ENCODE data around the gene SHC3. TPM values are rescaled to one million over a fixed set of nuclear protein-coding genes. Genes with fewer than 3 reads are reported as not detected.

SHC3 gene
- total and polyA plus RNA-seq, 2 experiments from 2014 or later, result 1.3 to 2.9 TPM

- TF ChIP-seq ZNF462 (CRISPR knock-in tag; IDR thresholded peaks at IDR 0.05), result no peak
- no peak for TF ChIP-seq EZH2phosphoT487 (IDR thresholded peaks at IDR 0.05; ENCODE audit: unreplicated experiment)
- TF ChIP-seq REST (IDR thresholded peaks at IDR 0.05; ENCODE audit: unreplicated experiment), result no peak
- no peak for TF ChIP-seq JUNB (IDR thresholded peaks at IDR 0.05; ENCODE audit: unreplicated experiment)
These were observed 61.8 kb downstream of the SHC3 start (continued) for GRCh38 chr9:89116805-89117192.

GRCh38 chr9:89116064-89116804 lies 62.4 kb downstream of the SHC3 start:
- H3K9me2 ChIP-seq (ENCODE audit: insufficient read depth), result 0 out of 2 replicates have a peak, but pooled peaks cover 7% of the 10 kb centered on the region
- no peaks in the 10 kb centered on the region for H3K36me3 Mint-ChIP-seq (ENCODE audit: low read depth)
- no peak overlapping the region for H3K4me3 Mint-ChIP-seq
- H4K20me1 ChIP-seq (replicated peaks; ENCODE audit: insufficient read depth), result no peaks in the 10 kb centered on the region
- no peaks in the 10 kb centered on the region for H3K9me3 Mint-ChIP-seq
- peaks cover 11% of the 10 kb centered on the region for H3K4me1 Mint-ChIP-seq
- H3K79me2 ChIP-seq (replicated peaks; ENCODE audit: insufficient read depth), result no peaks in the 10 kb centered on the region; the same call in 1 of the 2 replicates
- H3K4me3 ChIP-seq, result no peak overlapping the region
- H2AFZ ChIP-seq, result no peak overlapping the region
- H3K4me2 ChIP-seq, result no peak overlapping the region
- no peaks in the 10 kb centered on the region for H3K27me3 Mint-ChIP-seq (ENCODE audit: insufficient read depth, low read depth, poor library complexity)
- ATAC-seq (no peak), DNase-seq (ENCODE audit: low spot score) (no peak)
- no peaks in the 10 kb centered on the region for H3F3A ChIP-seq (replicated peaks; ENCODE audit: low read depth)
- H3K27ac Mint-ChIP-seq, result no peak overlapping the region
- no peaks in the 10 kb centered on the region for H3K36me3 ChIP-seq (ENCODE audit: insufficient read depth)
- H3K4me1 ChIP-seq (ENCODE audit: insufficient read depth), result no peaks in the 10 kb centered on the region
- H3K27ac ChIP-seq (ENCODE audit: low read depth), result no peak overlapping the region
- H3K27me3 ChIP-seq (ENCODE audit: insufficient read depth), result no peaks in the 10 kb centered on the region
- TF ChIP-seq CREB1 (CRISPR knock-in tag; IDR thresholded peaks at IDR 0.05; ENCODE audit: low read depth), result no peak
- TF ChIP-seq EZH2phosphoT487 (IDR thresholded peaks at IDR 0.05; ENCODE audit: unreplicated experiment), result no peak
- no peak for TF ChIP-seq REST (IDR thresholded peaks at IDR 0.05; ENCODE audit: unreplicated experiment)
- TF ChIP-seq NANOG (IDR thresholded peaks at IDR 0.05; ENCODE audit: borderline replicate concordance), result no peak
- TF ChIP-seq ZNF331 (CRISPR knock-in tag; IDR thresholded peaks at IDR 0.05; ENCODE audit: low read depth), result no peak
- no peak for TF ChIP-seq STAT1 (IDR thresholded peaks at IDR 0.05; ENCODE audit: unreplicated experiment)

All from GM23338 (cell line).